Rectal smooth muscle tissue (tissue), 1 donor: Measurements from ENCODE around the gene EFNB3.

ENCODE experiments used
- H3K27ac ChIP-seq: one replicate; pipeline ENCODE4 v1.7.0; 2013; ENCODE audit warnings: low read depth, low read length, inconsistent platforms
- H3K27me3 ChIP-seq: one replicate; pipeline ENCODE4 v1.7.0; 2013; ENCODE audit warnings: low read length; ENCODE audit not compliant: control insufficient read depth, insufficient read depth
- H3K36me3 ChIP-seq: one replicate; pipeline ENCODE4 v1.7.0; 2013; ENCODE audit warnings: low read length; ENCODE audit not compliant: control insufficient read depth, insufficient read depth
- H3K4me1 ChIP-seq: one replicate; pipeline ENCODE4 v1.7.0; 2013; ENCODE audit warnings: low read length; ENCODE audit not compliant: control insufficient read depth, insufficient read depth
- H3K4me3 ChIP-seq: one replicate; pipeline ENCODE4 v1.7.0; 2013; ENCODE audit warnings: low read length
- H3K9ac ChIP-seq: one replicate; pipeline ENCODE4 v1.7.0; 2013; ENCODE audit warnings: low read length

Gene EFNB3

DNA sequence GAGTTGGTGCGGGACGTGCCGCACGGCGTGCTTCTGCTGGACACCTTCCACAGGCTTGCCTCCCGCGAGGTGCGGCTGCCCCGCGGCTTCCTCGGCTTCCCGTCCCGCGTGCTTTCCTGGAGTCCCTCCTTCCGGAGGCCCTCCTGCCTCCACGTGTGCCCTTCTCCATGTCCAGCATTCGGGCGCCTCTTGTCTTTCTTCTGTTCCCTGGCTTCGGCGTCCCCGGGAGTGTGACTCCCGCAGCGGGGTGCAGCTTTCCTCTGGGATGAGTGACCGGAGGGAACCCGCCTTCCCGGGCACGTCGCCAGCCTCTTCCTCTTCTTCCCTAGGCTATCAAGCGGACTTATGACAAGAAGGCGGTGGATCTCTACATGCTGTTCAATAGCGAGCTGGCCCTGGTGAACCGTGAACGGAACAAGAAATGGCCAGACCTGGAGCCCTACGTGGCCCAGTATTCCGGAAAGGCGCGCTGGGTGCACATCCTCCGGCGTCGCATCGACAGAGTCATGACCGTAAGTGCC lies 35.5 kb downstream of the EFNB3 start:
- Histone ChIP-seq H3K4me1 (no peaks in the 10 kb centered on the region), H3K9ac (no peak overlapping the region), H3K36me3 (no peaks in the 10 kb centered on the region), H3K4me3 (no peak overlapping the region), H3K27me3 (no peaks in the 10 kb centered on the region), H3K27ac (no peak overlapping the region)

DNA sequence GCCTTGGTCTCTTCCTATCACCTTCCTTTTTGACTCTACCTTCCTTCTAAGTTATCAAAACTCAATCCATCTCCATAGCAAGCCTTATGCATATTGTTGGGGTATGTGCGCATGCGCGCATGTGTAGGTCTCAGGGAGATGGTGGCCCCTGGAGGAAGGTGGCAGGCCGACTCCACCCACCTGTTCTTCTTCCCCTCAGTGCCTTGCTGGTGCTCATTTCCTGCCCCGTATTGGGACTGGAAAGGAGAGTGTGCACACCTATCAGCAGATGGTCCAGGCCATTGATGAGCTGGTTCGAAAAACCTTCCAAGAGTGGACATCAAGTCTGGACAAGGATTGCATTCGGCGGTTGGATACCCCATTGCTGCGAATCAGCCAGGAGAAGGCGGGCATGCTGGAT lies 37.7 kb downstream of the EFNB3 start:
- Histone ChIP-seq H3K4me1 (no peaks in the 10 kb centered on the region), H3K9ac (no peak overlapping the region), H3K4me3 (no peak overlapping the region), H3K27me3 (no peaks in the 10 kb centered on the region), H3K36me3 (no peaks in the 10 kb centered on the region), H3K27ac (no peak overlapping the region)

DNA sequence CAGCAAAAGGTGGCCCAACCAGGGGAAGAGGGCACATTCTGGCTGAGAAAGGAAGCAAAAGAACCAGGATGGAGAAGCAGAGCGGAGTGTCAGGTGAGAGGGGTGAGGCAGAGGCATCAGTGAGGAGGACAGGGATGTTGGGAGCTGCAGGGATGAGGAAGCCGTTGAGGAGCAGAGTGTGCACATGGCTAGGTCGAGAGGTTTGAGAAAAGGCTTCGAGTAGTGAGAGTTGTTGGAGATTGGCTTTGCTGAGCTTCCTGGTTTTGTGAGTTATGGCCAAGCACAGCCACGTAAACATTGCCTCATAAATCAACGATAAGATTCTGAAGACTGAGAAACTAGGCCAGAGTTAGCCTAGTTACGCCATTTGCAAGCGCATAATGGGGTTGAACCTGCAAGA lies 39.4 kb downstream of the EFNB3 start:
- no peaks in the 10 kb centered on the region for H3K4me1 ChIP-seq
- H3K36me3 ChIP-seq = no peaks in the 10 kb centered on the region
- no peak overlapping the region for H3K27ac ChIP-seq
- no peaks in the 10 kb centered on the region for H3K27me3 ChIP-seq
- no peak overlapping the region for H3K4me3 ChIP-seq
- no peak overlapping the region for H3K9ac ChIP-seq

DNA sequence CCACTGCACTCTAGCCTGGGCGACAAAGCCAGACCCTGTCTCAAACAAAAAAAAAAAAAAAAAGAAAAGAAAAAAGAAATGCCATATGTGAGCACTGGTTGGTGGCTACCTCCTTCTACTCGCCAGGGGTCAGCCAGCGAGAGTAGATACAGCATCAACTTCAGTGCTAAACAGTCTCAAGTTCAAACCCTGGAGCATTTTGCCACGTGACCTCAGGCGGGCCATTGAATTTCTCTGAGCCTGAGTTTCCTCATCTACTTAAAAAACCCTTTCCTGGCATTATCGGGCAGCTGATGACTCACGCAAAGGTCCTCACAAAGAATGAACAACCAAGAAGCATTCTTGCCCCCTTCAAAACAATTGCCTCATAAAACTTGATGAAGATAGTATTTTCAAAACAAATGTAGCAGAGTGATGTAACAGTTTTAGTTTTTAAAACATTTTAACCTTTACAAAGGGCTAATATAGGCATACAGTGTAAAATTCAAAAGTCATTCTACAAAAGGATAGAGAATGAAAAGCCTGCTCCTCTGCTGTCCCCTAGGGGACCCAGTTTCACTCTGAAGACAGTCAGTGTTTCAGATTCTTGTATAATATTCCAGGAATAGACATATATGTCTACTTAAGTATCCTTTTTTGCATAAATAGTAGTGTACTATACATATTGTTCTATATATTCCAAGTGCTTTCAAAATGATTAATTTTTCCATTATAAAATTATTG lies 40.9 kb downstream of the EFNB3 start:
- Histone ChIP-seq H3K4me3 (no peak overlapping the region), H3K4me1 (no peaks in the 10 kb centered on the region), H3K36me3 (no peaks in the 10 kb centered on the region), H3K27ac (no peak overlapping the region), H3K9ac (no peak overlapping the region), H3K27me3 (no peaks in the 10 kb centered on the region)

DNA sequence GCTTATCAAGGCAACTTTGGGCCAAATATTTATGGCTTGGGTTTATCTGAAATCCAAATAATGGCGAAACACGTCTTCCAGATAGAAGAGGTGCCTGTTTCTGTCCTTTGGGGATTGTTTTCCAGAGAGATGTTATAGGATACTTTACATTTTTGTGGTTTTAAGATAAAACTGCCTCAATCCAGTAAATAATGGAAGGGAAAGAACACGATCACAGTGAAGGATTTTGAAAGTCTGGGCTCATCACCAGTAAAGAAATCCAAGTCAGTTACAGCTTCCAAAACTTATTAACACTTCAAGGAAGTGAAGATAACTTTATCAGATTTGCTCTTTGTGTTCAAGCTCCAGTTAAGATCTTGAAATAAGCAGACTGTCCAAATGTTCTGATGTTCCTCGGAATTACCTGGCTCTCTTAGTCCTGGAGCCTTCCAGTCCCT lies 42.7 kb downstream of the EFNB3 start:
- Histone ChIP-seq H3K36me3 (no peaks in the 10 kb centered on the region), H3K27ac (no peak overlapping the region), H3K4me3 (no peak overlapping the region), H3K9ac (no peak overlapping the region), H3K4me1 (no peaks in the 10 kb centered on the region), H3K27me3 (no peaks in the 10 kb centered on the region)

DNA sequence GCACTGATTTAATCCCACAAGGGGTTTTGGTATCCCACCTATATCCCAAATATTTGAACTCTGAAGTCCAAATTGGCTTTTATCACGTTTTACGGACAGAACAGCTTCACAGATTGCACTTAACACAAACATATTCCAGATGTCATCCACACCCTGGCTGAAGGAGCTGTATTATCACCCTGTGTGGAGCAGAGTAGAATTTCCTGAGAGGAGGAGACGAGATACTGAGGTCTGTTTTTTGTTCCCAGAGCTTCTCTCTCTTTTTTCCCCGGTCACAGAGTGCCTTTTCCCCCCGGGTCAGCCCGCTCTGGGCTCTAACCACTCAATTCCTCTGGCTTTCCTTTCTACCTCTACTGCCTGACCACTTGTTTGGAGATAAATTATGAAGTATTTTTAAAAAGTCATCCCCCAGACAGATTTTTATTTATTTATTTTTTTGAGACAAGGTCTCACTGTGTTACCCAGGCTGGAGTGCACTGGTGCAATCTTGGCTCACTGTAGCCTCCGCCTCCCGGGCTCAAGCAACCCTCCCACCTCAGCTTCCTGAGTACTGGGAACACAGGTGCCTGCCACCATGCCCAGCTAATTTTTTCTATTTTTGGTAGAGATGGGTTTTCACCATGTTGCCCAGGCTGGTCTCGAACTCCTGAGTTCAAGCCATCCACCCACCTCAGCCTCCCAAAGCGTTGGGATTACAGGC lies 43.2 kb downstream of the EFNB3 start:
- H3K9ac ChIP-seq = no peak overlapping the region
- H3K4me1 ChIP-seq = no peaks in the 10 kb centered on the region
- no peak overlapping the region for H3K4me3 ChIP-seq
- H3K36me3 ChIP-seq = no peaks in the 10 kb centered on the region
- H3K27ac ChIP-seq = no peak overlapping the region
- H3K27me3 ChIP-seq = no peaks in the 10 kb centered on the region

DNA sequence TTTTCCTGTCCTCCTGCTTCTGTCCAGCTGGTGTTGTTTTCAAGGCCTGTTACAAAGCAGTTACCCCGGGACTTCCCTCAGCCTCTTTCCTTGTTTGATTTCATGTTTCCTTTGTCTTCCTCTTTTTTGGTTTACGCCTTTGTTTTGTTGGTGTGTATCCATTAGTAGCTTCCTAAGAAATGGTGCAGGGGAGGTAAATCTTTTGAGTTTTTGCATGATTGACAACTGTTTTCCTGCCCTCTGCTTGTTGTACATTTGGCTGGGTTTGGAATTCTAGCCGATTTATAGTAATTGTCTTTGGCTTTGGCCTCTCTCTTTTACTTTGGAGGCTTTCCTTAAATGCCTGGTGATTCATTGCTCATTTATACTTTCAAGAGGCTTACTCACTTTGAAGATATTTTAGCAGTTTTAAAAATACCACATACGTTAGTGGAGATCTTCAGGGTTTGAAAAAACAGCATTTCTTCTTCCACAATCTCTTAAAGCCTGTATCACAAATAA lies 45.4 kb downstream of the EFNB3 start:
- Histone ChIP-seq H3K27ac (no peak overlapping the region), H3K9ac (no peak overlapping the region), H3K36me3 (no peaks in the 10 kb centered on the region), H3K4me1 (no peaks in the 10 kb centered on the region), H3K4me3 (no peak overlapping the region), H3K27me3 (no peaks in the 10 kb centered on the region)

DNA sequence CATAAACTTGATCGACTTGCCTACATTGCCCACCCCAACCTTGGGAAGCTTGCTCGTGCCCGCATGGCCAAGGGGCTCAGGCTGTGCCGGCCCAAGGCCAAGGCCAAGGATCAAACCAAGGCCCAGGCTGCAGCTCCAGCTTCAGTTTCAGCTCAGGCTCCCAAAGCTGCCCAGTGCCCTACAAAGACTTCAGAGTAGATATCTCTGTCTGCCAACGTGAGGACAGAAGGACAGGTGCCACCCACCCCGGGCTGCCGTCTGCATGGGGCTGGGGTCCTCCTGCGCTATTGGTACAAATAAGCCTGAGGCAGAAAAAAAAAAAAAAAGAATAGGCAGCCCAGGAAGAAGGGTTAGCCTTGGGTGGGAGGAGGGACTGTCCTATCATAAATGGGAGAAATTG lies 49.7 kb downstream of the EFNB3 start:
- Histone ChIP-seq H3K4me1 (no peaks in the 10 kb centered on the region), H3K9ac (no peak overlapping the region), H3K27ac (no peak overlapping the region), H3K27me3 (no peaks in the 10 kb centered on the region), H3K4me3 (no peak overlapping the region), H3K36me3 (no peaks in the 10 kb centered on the region)

DNA sequence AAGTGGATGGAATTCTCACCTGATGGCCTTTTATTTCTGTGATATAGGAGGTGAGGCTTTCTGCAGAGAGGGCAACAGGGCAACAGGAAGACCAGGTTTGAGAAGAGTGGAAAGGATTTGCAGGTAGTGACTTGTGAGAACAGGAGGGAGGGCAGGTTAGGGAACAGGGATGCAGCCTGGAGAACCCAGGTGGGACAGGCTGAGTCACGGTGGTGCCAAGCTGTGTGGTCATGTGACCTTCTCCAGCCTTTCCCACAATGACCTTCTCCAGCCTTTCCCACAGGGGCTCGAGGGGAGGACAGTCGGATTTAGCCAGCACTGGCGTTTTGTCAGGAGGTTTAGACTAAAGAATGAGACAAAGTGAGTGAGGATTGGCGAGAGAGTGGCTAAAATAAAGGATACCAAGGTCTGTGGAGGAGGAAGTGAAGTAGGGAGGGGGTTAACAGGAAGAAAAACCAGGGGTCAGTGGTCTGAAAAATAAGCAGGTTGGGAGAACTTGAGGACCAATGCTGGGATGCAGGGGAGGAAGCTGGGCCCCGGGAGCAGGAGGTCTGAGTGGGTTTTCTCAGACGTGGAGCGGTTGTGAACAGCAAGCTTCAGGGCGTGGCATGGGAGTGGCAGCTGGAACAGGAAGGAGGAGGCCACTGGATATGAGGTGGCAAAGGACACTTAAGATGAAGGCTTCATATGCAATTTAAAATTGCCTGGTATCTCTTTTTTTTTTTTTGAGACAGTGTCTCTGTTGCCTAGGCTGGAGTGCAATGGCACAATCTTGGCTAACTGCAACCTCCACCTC lies 50.3 kb downstream of the EFNB3 start:
- Histone ChIP-seq H3K27me3 (no peaks in the 10 kb centered on the region), H3K36me3 (no peaks in the 10 kb centered on the region), H3K9ac (no peak overlapping the region), H3K27ac (no peak overlapping the region), H3K4me1 (no peaks in the 10 kb centered on the region), H3K4me3 (no peak overlapping the region)

DNA sequence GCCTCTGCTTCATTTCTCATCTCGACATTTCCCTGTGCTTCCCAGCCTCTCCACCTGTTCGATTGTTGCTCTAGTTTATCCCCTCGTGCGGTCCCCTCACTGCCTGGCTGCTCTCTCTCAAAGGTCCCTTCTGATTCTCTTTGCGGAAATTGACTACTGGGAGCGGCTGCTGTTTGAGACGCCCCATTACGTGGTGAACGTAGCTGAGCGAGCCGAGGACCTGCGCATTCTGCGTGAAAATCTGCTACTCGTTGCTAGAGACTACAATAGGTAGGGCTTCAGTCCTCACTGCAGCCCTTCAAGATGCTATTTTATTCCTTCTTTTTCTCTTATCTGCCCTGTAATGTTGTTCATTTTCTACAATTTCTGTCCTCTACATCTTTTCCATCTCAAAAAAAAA lies 52.0 kb downstream of the EFNB3 start:
- no peak overlapping the region for H3K9ac ChIP-seq
- H3K4me1 ChIP-seq = no peaks in the 10 kb centered on the region
- H3K4me3 ChIP-seq = no peak overlapping the region
- H3K27ac ChIP-seq = no peak overlapping the region
- H3K36me3 ChIP-seq = no peaks in the 10 kb centered on the region
- H3K27me3 ChIP-seq = no peaks in the 10 kb centered on the region
